Activated CD8-positive, alpha-beta T cell treated with anti-CD3 and anti-CD28 coated beads for 36 hours (primary cell): ENCODE data around the gene CAPNS1. TPM values are rescaled to one million over a fixed set of nuclear protein-coding genes. Genes with fewer than 3 reads are reported as not detected.
"Not testable (repeated sequence)": the region's sequence is repeated elsewhere in the genome, so short reads cannot be mapped to it uniquely, and the experiment has no call there.

ENCODE experiments used
- ATAC-seq: fragments of 200-7000 bp; cut with Tn5 transposase; one replicate; pipeline ENCODE4 v1.10.0; 2021; ENCODE audit warnings: mild to moderate bottlenecking, moderate library complexity
- CTCF ChIA-PET: fragments of 350-600 bp; sonication (Branson Sonifier 250); formaldehyde crosslinking; loops from one replicate; lab custom pipeline; 2021; ENCODE audit warnings: antibody characterized with exemption; lab: Charles Lee
- POLR2A ChIA-PET: fragments of 350-600 bp; sonication (Branson Sonifier 250); formaldehyde crosslinking; loops from one replicate; lab custom pipeline; 2021; ENCODE audit warnings: antibody characterized with exemption; lab: Charles Lee
- DNase-seq: peaks from one replicate; pipeline ENCODE4 v3.0.0-alpha.2; 2020
- H3K27ac Mint-ChIP-seq: one replicate; pipeline ENCODE4 v1.8.0; 2021; ENCODE audit warnings: mild to moderate bottlenecking, mixed read lengths
- H3K27me3 Mint-ChIP-seq: one replicate; pipeline ENCODE4 v1.8.0; 2021; ENCODE audit warnings: mixed read lengths
- H3K36me3 Mint-ChIP-seq: one replicate; pipeline ENCODE4 v1.8.0; 2021; ENCODE audit warnings: low read depth, mixed read lengths
- H3K4me1 Mint-ChIP-seq: one replicate; pipeline ENCODE4 v1.8.0; 2021; ENCODE audit warnings: low read depth, mixed read lengths
- H3K4me3 Mint-ChIP-seq: one replicate; pipeline ENCODE4 v1.8.0; 2021; ENCODE audit warnings: mild to moderate bottlenecking, moderate library complexity, mixed read lengths
- H3K9me3 Mint-ChIP-seq: one replicate; pipeline ENCODE4 v1.8.0; 2021; ENCODE audit warnings: mixed read lengths
- CTCF ChIP-seq: fragments of 200-600 bp; IDR thresholded peaks from one replicate; pipeline ENCODE4 v1.8.0; 2022; ENCODE audit warnings: antibody characterized with exemption, mild to moderate bottlenecking
- intact Hi-C: fragments of 100-400 bp; cut with micrococcal nuclease; formaldehyde crosslinking; loops from one replicate; pipeline ENCODE4 v1.10.0; 2022
- total RNA-seq, 2 experiments: library from RNA; stranded (reverse); gene quantifications; one replicate each; pipeline ENCODE4 v1.2.3, GENCODE V29; 2021

Gene CAPNS1
- total RNA-seq, 2 experiments from 2014 or later, result 250 to 275 TPM

- CTCF ChIA-PET, result interaction anchor here (0.6 to 6.8 kb wide), 22 partner anchors 9 to 199 kb away, joined by 3 to 139 read pairs (median 4); partner anchors contain the start of genes CAPNS1, COX7A1, POLR2I and TBCB
- DNase-seq, result no peak
- intact Hi-C loops, result no loop called here
- peaks cover 26% of the 10 kb centered on the region for H3K4me1 Mint-ChIP-seq
- POLR2A ChIA-PET, result interaction anchor here (0.7 to 2.2 kb wide), 7 partner anchors 9 to 1424 kb away, joined by 3 to 11 read pairs (median 3); partner anchors contain the start of genes THAP8 and WDR62
- H3K27ac Mint-ChIP-seq, result peak overlapping the region; percentile 92
- no peak for ATAC-seq
- no peak for TF ChIP-seq CTCF
- no peaks in the 10 kb centered on the region for H3K27me3 Mint-ChIP-seq
- peak overlapping the region; percentile 82 for H3K4me3 Mint-ChIP-seq
- no peaks in the 10 kb centered on the region for H3K9me3 Mint-ChIP-seq
- peaks cover 13% of the 10 kb centered on the region for H3K36me3 Mint-ChIP-seq
Measured at GRCh38 chr19:36128392-36128736, 11.5 kb upstream of the CAPNS1 start.

GRCh38 chr19:36131221-36131620 lies 8.6 kb upstream of the CAPNS1 start:
- H3K27me3 Mint-ChIP-seq, H3K4me3 Mint-ChIP-seq, H3K36me3 Mint-ChIP-seq, ATAC-seq, H3K27ac Mint-ChIP-seq, DNase-seq, intact Hi-C loops, POLR2A ChIA-PET, H3K9me3 Mint-ChIP-seq: not testable (repeated sequence)
- CTCF ChIA-PET, result interaction anchor here (6.8 kb wide), 1 partner anchor 40 kb away, joined by 139 read pairs; no protein-coding TSS in a partner anchor
- H3K4me1 Mint-ChIP-seq, result peaks cover 20% of the 10 kb centered on the region

GRCh38 chr19:36134867-36135266 lies 5.0 kb upstream of the CAPNS1 start:
- H3K4me1 Mint-ChIP-seq, result peaks cover 25% of the 10 kb centered on the region
- H3K9me3 Mint-ChIP-seq, CTCF ChIA-PET, H3K27ac Mint-ChIP-seq, H3K36me3 Mint-ChIP-seq, POLR2A ChIA-PET, intact Hi-C loops, H3K4me3 Mint-ChIP-seq, ATAC-seq, H3K27me3 Mint-ChIP-seq, DNase-seq: not testable (repeated sequence)

GRCh38 chr19:36136964-36137686 lies 2.7 kb upstream of the CAPNS1 start:
- intact Hi-C loops, result no loop called here
- CTCF ChIA-PET, result interaction anchor here (4.8 kb wide), 1 partner anchor 9 kb away, joined by 40 read pairs; no protein-coding TSS in a partner anchor
- Mint-ChIP-seq H3K36me3 (peaks cover 10% of the 10 kb centered on the region), H3K4me1 (peaks cover 29% of the 10 kb centered on the region), H3K27ac (no peak overlapping the region), H3K4me3 (no peak overlapping the region), H3K27me3 (peaks cover 1% of the 10 kb centered on the region), H3K9me3 (no peaks in the 10 kb centered on the region)
- POLR2A ChIA-PET, result interaction anchor here (0.6 to 2.5 kb wide), 2 partner anchors 9 to 12 kb away, joined by 3 to 11 read pairs; no protein-coding TSS in a partner anchor
- ATAC-seq (no peak), DNase-seq (no peak)
- TF ChIP-seq CTCF, result no peak

GRCh38 chr19:36139120-36139472 lies 770 bp upstream of the CAPNS1 start:
- peaks cover 19% of the 10 kb centered on the region for H3K36me3 Mint-ChIP-seq
- no peak for TF ChIP-seq CTCF
- DNase-seq (no peak), ATAC-seq (no peak)
- peaks cover 1% of the 10 kb centered on the region for H3K27me3 Mint-ChIP-seq
- CTCF ChIA-PET, result interaction anchor here (1.8 to 4.8 kb wide), 2 partner anchors 11 to 31 kb away, joined by 6 to 40 read pairs; no protein-coding TSS in a partner anchor
- H3K4me1 Mint-ChIP-seq, result peaks cover 24% of the 10 kb centered on the region
- no peaks in the 10 kb centered on the region for H3K9me3 Mint-ChIP-seq
- intact Hi-C loops, result no loop called here
- peak overlapping the region; percentile 84 for H3K4me3 Mint-ChIP-seq
- POLR2A ChIA-PET, result interaction anchor here (2.5 kb wide), 1 partner anchor 11 kb away, joined by 11 read pairs; no protein-coding TSS in a partner anchor
- peak overlapping the region; percentile 87 for H3K27ac Mint-ChIP-seq
